GM19351 (cell line): ENCODE data around the gene ZNF562.

Experiments used
- ATAC-seq: cut with Tn5 transposase; IDR thresholded peaks from one replicate; pipeline ENCODE4 v1.9.1; 2021; ENCODE audit warnings: mild to moderate bottlenecking, moderate library complexity; ENCODE audit not compliant: unreplicated experiment

The ZNF562 gene

GRCh38 chr19:9645472-9645871 is 29.4 kb downstream of the ZNF562 start:
- ATAC-seq = no peak

- ATAC-seq = no peak
These were observed 30.4 kb downstream of the ZNF562 start for GRCh38 chr19:9644472-9644871.

- no peak for ATAC-seq
These were observed 33.1 kb downstream of the ZNF562 start for GRCh38 chr19:9641810-9642209.

GRCh38 chr19:9640956-9641355 is 33.9 kb downstream of the ZNF562 start:
- no peak for ATAC-seq

GRCh38 chr19:9636018-9636417 is 38.9 kb downstream of the ZNF562 start:
- no peak for ATAC-seq

GRCh38 chr19:9627856-9628255 is 47.0 kb downstream of the ZNF562 start:
- ATAC-seq = no peak

GRCh38 chr19:9622531-9622930 is 52.4 kb downstream of the ZNF562 start:
- no peak for ATAC-seq

GRCh38 chr19:9621156-9622037 is 53.5 kb downstream of the ZNF562 start, which contains the start of gene ZNF561:
Gene ZNF561 (minus strand): TSS chr19:9621232. CDS start chr19:9619456, 1,776 bp downstream.
- ATAC-seq = peak; percentile 84

- no peak for ATAC-seq
These were observed 54.1 kb downstream of the ZNF562 start for GRCh38 chr19:9620842-9621155.

GRCh38 chr19:9615844-9616243 is 59.1 kb downstream of the ZNF562 start:
- no peak for ATAC-seq

- ATAC-seq = no peak
These were observed 64.3 kb downstream of the ZNF562 start for GRCh38 chr19:9610484-9611113.

- no peak for ATAC-seq
These were observed 66.0 kb downstream of the ZNF562 start for GRCh38 chr19:9608912-9609311.

GRCh38 chr19:9597027-9597426 is 77.9 kb downstream of the ZNF562 start:
- ATAC-seq = no peak
